GM19238 (cell line): ENCODE results near the gene KCNIP2.

Source experiments
- DNase-seq: peaks from one replicate; pipeline ENCODE4 v3.0.0; 2011; ENCODE audit warnings: low spot score; ENCODE audit not compliant: insufficient read length

KCNIP2 gene

GRCh38 chr10:101783736-101784118 is 59.9 kb downstream of the KCNIP2 start:
- no peak for DNase-seq

GRCh38 chr10:101782811-101783735 is 60.5 kb downstream of the KCNIP2 start, which contains the start of gene NPM3:
NPM3 (minus strand) TSS chr10:101783446; CDS start chr10:101783390, 56 bp downstream.
- peak; percentile 91 for DNase-seq

- no peak for DNase-seq
Measured at GRCh38 chr10:101781984-101782810, 61.4 kb downstream of the KCNIP2 start.

- no peak for DNase-seq
Measured at GRCh38 chr10:101781655-101781983, 62.0 kb downstream of the KCNIP2 start.

GRCh38 chr10:101780818-101781654 is 62.6 kb downstream of the KCNIP2 start:
- DNase-seq: peak; percentile 84

GRCh38 chr10:101780187-101780817 is 63.3 kb downstream of the KCNIP2 start:
- no peak for DNase-seq

GRCh38 chr10:101779544-101780186 is 63.9 kb downstream of the KCNIP2 start:
- DNase-seq: peak; percentile 78

GRCh38 chr10:101778781-101779543 is 64.6 kb downstream of the KCNIP2 start:
- no peak for DNase-seq

- DNase-seq: no peak
Measured at GRCh38 chr10:101778151-101778780, 65.3 kb downstream of the KCNIP2 start.

- DNase-seq: no peak
Measured at GRCh38 chr10:101777619-101778145, 65.9 kb downstream of the KCNIP2 start.

GRCh38 chr10:101776161-101776817 is 67.3 kb downstream of the KCNIP2 start:
- no peak for DNase-seq
